SK-N-SH (cell line): ENCODE data around the gene CD6. TPM values are rescaled to one million over a fixed set of nuclear protein-coding genes. Genes with fewer than 3 reads are reported as not detected.

Experiments used
- CTCF ChIA-PET: fragments of 300-600, 350-600 bp; formaldehyde crosslinking; extraction: SDS; loops from one replicate; lab custom pipeline; 2021; lab: Yijun Ruan, JAX
- POLR2A ChIA-PET: fragments of 350-600 bp; sonication (Branson Sonifier 250); formaldehyde crosslinking; extraction: SDS; loops from one replicate; lab custom pipeline; 2020; ENCODE audit warnings: antibody characterized with exemption, inconsistent platforms; lab: Yijun Ruan, JAX
- DNase-seq: peaks from one replicate; pipeline ENCODE4 v3.0.0; 2012
- H2AFZ ChIP-seq: fragments of 200-600 bp; sonication (generic); 2 replicates; pipeline ENCODE4 v1.8.1; 2016; ENCODE audit warnings: antibody characterized with exemption, mild to moderate bottlenecking, low read depth
- H3F3A ChIP-seq: fragments of 200-600 bp; sonication (generic); replicated peaks from 2 replicates; pipeline ENCODE3; 2016; ENCODE audit warnings: antibody characterized with exemption, mild to moderate bottlenecking; ENCODE audit not compliant: insufficient read depth
- H3K27ac ChIP-seq, 2 experiments: fragments of 200-500 bp in 1 of 2; fragments of 200-600 bp in 1 of 2; sonication (Bioruptor generic) in 1 of 2; sonication (generic), shearing (Covaris generic) in 1 of 2; 2 replicates each; pipeline versions ENCODE4 v1.5.1 to v1.6.1; 2014 to 2016; ENCODE audit warnings: low read depth in 2 of 2, inconsistent platforms in 1 of 2, low read length in 1 of 2, mild to moderate bottlenecking in 1 of 2, mixed read lengths in 1 of 2
- H3K27me3 ChIP-seq: fragments of 200-600 bp; sonication (generic), shearing (Covaris generic); 2 replicates; pipeline ENCODE4 v1.6.1; 2016; ENCODE audit warnings: mixed run types; ENCODE audit not compliant: insufficient read depth
- H3K36me3 ChIP-seq, 2 experiments: fragments of 200-500 bp in 1 of 2; fragments of 200-600 bp in 1 of 2; sonication (Bioruptor generic) in 1 of 2; sonication (generic) in 1 of 2; replicated peaks in 1 of 2; 2 replicates each; pipeline versions ENCODE3 to v1.5.1; 2014 to 2016; ENCODE audit warnings: low read length in 1 of 2, mild to moderate bottlenecking in 1 of 2; ENCODE audit not compliant: insufficient read depth in 2 of 2, control insufficient read depth in 1 of 2
- H3K4me1 ChIP-seq, 2 experiments: fragments of 200-500 bp in 1 of 2; fragments of 200-600 bp in 1 of 2; sonication (Bioruptor generic) in 1 of 2; sonication (generic), shearing (Covaris generic) in 1 of 2; 2 replicates each; pipeline versions ENCODE4 v1.5.1 to v1.6.1; 2014 to 2016; ENCODE audit warnings: low read depth in 1 of 2, low read length in 1 of 2, mixed run types in 1 of 2; ENCODE audit not compliant: insufficient read depth in 2 of 2, control insufficient read depth in 1 of 2
- H3K4me2 ChIP-seq: fragments of 200-600 bp; sonication (generic), shearing (Covaris generic); 2 replicates; pipeline ENCODE4 v1.6.1; 2017; ENCODE audit warnings: mixed run types
- H3K4me3 ChIP-seq, 2 experiments: fragments of 200-500 bp in 1 of 2; fragments of 200-600 bp in 1 of 2; sonication (Bioruptor generic) in 1 of 2; sonication (generic), shearing (Covaris generic) in 1 of 2; 2 replicates each; pipeline versions ENCODE4 v1.5.1 to v1.8.1; 2014 to 2016; ENCODE audit warnings: low read depth in 2 of 2, inconsistent platforms in 1 of 2, low read length in 1 of 2, mild to moderate bottlenecking in 1 of 2, mixed read lengths in 1 of 2, moderate library complexity in 1 of 2
- H3K79me2 ChIP-seq: fragments of 200-600 bp; sonication (generic); 2 replicates; pipeline ENCODE4 v1.8.1; 2017; ENCODE audit warnings: mild to moderate bottlenecking; ENCODE audit not compliant: insufficient read depth
- H3K9ac ChIP-seq: fragments of 200-600 bp; sonication (generic); 2 replicates; pipeline ENCODE4 v1.6.1; 2017; ENCODE audit warnings: mixed run types
- H3K9me2 ChIP-seq: fragments of 200-600 bp; sonication (generic); 2 replicates; pipeline ENCODE4 v1.6.1; 2017; ENCODE audit warnings: mixed run types
- H3K9me3 ChIP-seq: fragments of 200-600 bp; sonication (generic); 2 replicates; pipeline ENCODE4 v1.6.1; 2017; ENCODE audit warnings: mixed run types, mild to moderate bottlenecking, moderate library complexity
- H4K20me1 ChIP-seq: fragments of 200-600 bp; sonication (generic); 2 replicates; pipeline ENCODE4 v1.6.1; 2017; ENCODE audit warnings: mild to moderate bottlenecking, mixed run types; ENCODE audit not compliant: insufficient read depth
- ELF1 ChIP-seq: IDR thresholded peaks from 2 replicates; pipeline ENCODE4 v1.4.0; 2012
- EZH2phosphoT487 ChIP-seq: fragments of 200-600 bp; sonication (generic); IDR thresholded peaks from 2 replicates; pipeline ENCODE4 v1.6.1; 2017; ENCODE audit warnings: low read depth, mixed run types, mild to moderate bottlenecking, antibody characterized with exemption, moderate library complexity, borderline replicate concordance
- FOXJ3 ChIP-seq: sonication (generic); formaldehyde crosslinking; IDR thresholded peaks from 2 replicates; pipeline ENCODE4 v1.5.1; 2020; ENCODE audit warnings: mild to moderate bottlenecking, missing genetic modification reagents
- IRF3 ChIP-seq: fragments of 150-350 bp; IDR thresholded peaks from 2 replicates; pipeline ENCODE4 v1.6.1; 2016; ENCODE audit warnings: mild to moderate bottlenecking, low read depth, low read length
- MEF2A ChIP-seq: IDR thresholded peaks from 2 replicates; pipeline ENCODE4 v1.4.0; 2012; ENCODE audit warnings: low read depth, borderline replicate concordance
- RFX5 ChIP-seq: IDR thresholded peaks from 2 replicates; pipeline ENCODE4 v1.6.1; 2012; ENCODE audit warnings: mild to moderate bottlenecking, improper control_type of control experiment, low read length
- SMC3 ChIP-seq: IDR thresholded peaks from 2 replicates; pipeline ENCODE4 v1.6.1; 2012; ENCODE audit warnings: low read depth, low read length, improper control_type of control experiment
- TEAD4 ChIP-seq: IDR thresholded peaks from 2 replicates; pipeline ENCODE4 v1.4.0; 2012; ENCODE audit warnings: mild to moderate bottlenecking, borderline replicate concordance; ENCODE audit not compliant: insufficient read depth
- USF2 ChIP-seq: fragments of 150-350 bp; IDR thresholded peaks from 2 replicates; pipeline ENCODE4 v1.6.1; 2017; ENCODE audit warnings: antibody characterized with exemption, low read length, low read depth, borderline replicate concordance
- WGBS: methylation state at CpG from one replicate; pipeline ENCODE4 v1.1.6; 2017; ENCODE audit warnings: low lambda C conversion rate; 5-methylcytosine and 5-hydroxymethylcytosine counted together
- polyA plus RNA-seq, 3 experiments: library from polyadenylated mRNA; depleted of rRNA; stranded (reverse); fragments of >200 nt; gene quantifications; 2 replicates each; pipeline ENCODE4 v1.2.3, GENCODE V29; 2012
- TF ChIP-seq, protein P1 (sequence below): IDR thresholded peaks from 2 replicates; pipeline ENCODE4 v1.6.1; 2012; ENCODE audit warnings: mild to moderate bottlenecking, low read depth, low read length, moderate library complexity

Gene CD6
- polyA plus RNA-seq, 1 of the 3 experiments (the other 2 are of a cell fraction), result not detected

- Histone ChIP-seq H3K4me1 (no peaks in the 10 kb centered on the region; a peak in 1 of 4 replicates), H3K4me2 (no peak overlapping the region), H4K20me1 (no peaks in the 10 kb centered on the region), H3K27me3 (no peaks in the 10 kb centered on the region), H3K9me3 (no peaks in the 10 kb centered on the region), H3K36me3 (peaks cover 0 to 3% of the 10 kb centered on the region in 2 experiments), H3K4me3 (no peak overlapping the region), H3K9ac (no peak overlapping the region), H3K9me2 (no peaks in the 10 kb centered on the region), H3K27ac (no peak overlapping the region), H3K79me2 (no peaks in the 10 kb centered on the region), H3F3A (no peaks in the 10 kb centered on the region), H2AFZ (no peak overlapping the region)
- WGBS, result 65% methylated on average over 2 of the region's 2 CpGs
- no peak for DNase-seq
- POLR2A ChIA-PET, result interaction anchor here (1.0 to 1.3 kb wide), 3 partner anchors 11 to 208 kb away, joined by 3 to 5 read pairs (median 3); partner anchors contain the start of gene TMEM109
- CTCF ChIA-PET, result interaction anchor here (0.5 to 3.0 kb wide), 6 partner anchors 12 to 247 kb away, joined by 3 to 11 read pairs (median 3); partner anchors contain the start of gene SLC15A3
- TF ChIP-seq EZH2phosphoT487, result no peak
- TF ChIP-seq TEAD4, result no peak
- TF ChIP-seq MEF2A, result no peak
- TF ChIP-seq SMC3, result no peak
- TF ChIP-seq ELF1, result no peak
- TF ChIP-seq RFX5, result no peak
- TF ChIP-seq, protein P1, sequence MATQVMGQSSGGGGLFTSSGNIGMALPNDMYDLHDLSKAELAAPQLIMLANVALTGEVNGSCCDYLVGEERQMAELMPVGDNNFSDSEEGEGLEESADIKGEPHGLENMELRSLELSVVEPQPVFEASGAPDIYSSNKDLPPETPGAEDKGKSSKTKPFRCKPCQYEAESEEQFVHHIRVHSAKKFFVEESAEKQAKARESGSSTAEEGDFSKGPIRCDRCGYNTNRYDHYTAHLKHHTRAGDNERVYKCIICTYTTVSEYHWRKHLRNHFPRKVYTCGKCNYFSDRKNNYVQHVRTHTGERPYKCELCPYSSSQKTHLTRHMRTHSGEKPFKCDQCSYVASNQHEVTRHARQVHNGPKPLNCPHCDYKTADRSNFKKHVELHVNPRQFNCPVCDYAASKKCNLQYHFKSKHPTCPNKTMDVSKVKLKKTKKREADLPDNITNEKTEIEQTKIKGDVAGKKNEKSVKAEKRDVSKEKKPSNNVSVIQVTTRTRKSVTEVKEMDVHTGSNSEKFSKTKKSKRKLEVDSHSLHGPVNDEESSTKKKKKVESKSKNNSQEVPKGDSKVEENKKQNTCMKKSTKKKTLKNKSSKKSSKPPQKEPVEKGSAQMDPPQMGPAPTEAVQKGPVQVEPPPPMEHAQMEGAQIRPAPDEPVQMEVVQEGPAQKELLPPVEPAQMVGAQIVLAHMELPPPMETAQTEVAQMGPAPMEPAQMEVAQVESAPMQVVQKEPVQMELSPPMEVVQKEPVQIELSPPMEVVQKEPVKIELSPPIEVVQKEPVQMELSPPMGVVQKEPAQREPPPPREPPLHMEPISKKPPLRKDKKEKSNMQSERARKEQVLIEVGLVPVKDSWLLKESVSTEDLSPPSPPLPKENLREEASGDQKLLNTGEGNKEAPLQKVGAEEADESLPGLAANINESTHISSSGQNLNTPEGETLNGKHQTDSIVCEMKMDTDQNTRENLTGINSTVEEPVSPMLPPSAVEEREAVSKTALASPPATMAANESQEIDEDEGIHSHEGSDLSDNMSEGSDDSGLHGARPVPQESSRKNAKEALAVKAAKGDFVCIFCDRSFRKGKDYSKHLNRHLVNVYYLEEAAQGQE, result no peak
- TF ChIP-seq FOXJ3, result no peak
- TF ChIP-seq USF2, result no peak
- no peak for TF ChIP-seq IRF3
Observed at GRCh38 chr11:60939855-60940254, 31.6 kb upstream of the CD6 start.
